Measurements from ENCODE around the gene ACD.
A peak's percentile ranks its signal among the peaks of the same experiment; 100 is the strongest.

ACD gene

GRCh38 chr16:67632415-67633172 is 27.5 kb downstream of the ACD start:
- TF ChIP-seq CTCF (IDR thresholded peaks at IDR 0.05; ENCODE audit: low read length, missing control alignments), result no peak
- peak; percentile 54 for DNase-seq (ENCODE audit: low read depth)

GRCh38 chr16:67628216-67628615 is 31.8 kb downstream of the ACD start:
- no peak for TF ChIP-seq CTCF (IDR thresholded peaks at IDR 0.05; ENCODE audit: low read length, missing control alignments)
- no peak for DNase-seq (ENCODE audit: low read depth)
- H3K4me3 ChIP-seq (replicated peaks; ENCODE audit: low read depth, low read length), result no peak overlapping the region

More at GRCh38 chr16:67632415-67633172, 27.5 kb downstream of the ACD start:
- H3K4me3 ChIP-seq (replicated peaks; ENCODE audit: low read depth, low read length), result no peak overlapping the region

- no peak overlapping the region for H3K4me3 ChIP-seq (replicated peaks; ENCODE audit: low read depth, low read length)
- peak; percentile 5 for TF ChIP-seq CTCF (IDR thresholded peaks at IDR 0.05; ENCODE audit: low read length, missing control alignments)
- no peak for DNase-seq (ENCODE audit: low read depth)
These were observed 46.3 kb downstream of the ACD start for GRCh38 chr16:67613808-67614207.

GRCh38 chr16:67608364-67608763 is 51.7 kb downstream of the ACD start:
- H3K4me3 ChIP-seq (replicated peaks; ENCODE audit: low read depth, low read length), result no peak overlapping the region
- DNase-seq (ENCODE audit: low read depth), result no peak
- TF ChIP-seq CTCF (IDR thresholded peaks at IDR 0.05; ENCODE audit: low read length, missing control alignments), result no peak
